GM23248 (cell line): ENCODE data around the gene CMSS1. TPM values are rescaled to one million over a fixed set of nuclear protein-coding genes. Genes with fewer than 3 reads are reported as not detected.

Experiments
- DNase-seq: peaks from one replicate; pipeline ENCODE4 v3.0.0-alpha.2; 2015
- H2AFZ ChIP-seq: fragments of 200-600 bp; sonication (generic); 2 replicates; pipeline ENCODE4 v1.6.1; 2016; ENCODE audit warnings: antibody characterized with exemption
- H3F3A ChIP-seq: fragments of 200-600 bp; sonication (generic); 2 replicates; pipeline ENCODE4 v1.6.1; 2016; ENCODE audit warnings: mild to moderate bottlenecking, antibody characterized with exemption, mixed run types; ENCODE audit not compliant: insufficient read depth
- H3K27ac ChIP-seq: fragments of 200-600 bp; sonication (generic); 2 replicates; pipeline ENCODE4 v1.5.1; 2016; ENCODE audit warnings: mild to moderate bottlenecking
- H3K27me3 ChIP-seq: fragments of 200-600 bp; sonication (generic); replicated peaks from 2 replicates; pipeline ENCODE4 v1.6.1; 2016; ENCODE audit warnings: mild to moderate bottlenecking; ENCODE audit not compliant: insufficient read depth
- H3K36me3 ChIP-seq: fragments of 200-600 bp; sonication (generic); 2 replicates; pipeline ENCODE4 v1.6.1; 2016; ENCODE audit warnings: low read depth, mild to moderate bottlenecking
- H3K4me1 ChIP-seq: fragments of 200-600 bp; sonication (generic); 2 replicates; pipeline ENCODE4 v1.6.1; 2016; ENCODE audit warnings: mild to moderate bottlenecking; ENCODE audit not compliant: insufficient read depth
- H3K4me2 ChIP-seq: fragments of 200-600 bp; sonication (generic); one replicate; pipeline ENCODE4 v1.6.1; 2016; ENCODE audit warnings: mild to moderate bottlenecking; ENCODE audit not compliant: unreplicated experiment
- H3K4me3 ChIP-seq: fragments of 200-600 bp; sonication (generic); 2 replicates; pipeline ENCODE4 v1.5.1; 2016; ENCODE audit warnings: mild to moderate bottlenecking
- H3K79me2 ChIP-seq: fragments of 200-600 bp; sonication (generic); 2 replicates; pipeline ENCODE4 v1.6.1; 2016; ENCODE audit warnings: mild to moderate bottlenecking; ENCODE audit not compliant: insufficient read depth
- H3K9ac ChIP-seq: fragments of 200-600 bp; sonication (generic); 2 replicates; pipeline ENCODE4 v1.6.1; 2016; ENCODE audit warnings: mild to moderate bottlenecking
- H3K9me2 ChIP-seq: fragments of 200-600 bp; sonication (generic); 2 replicates; pipeline ENCODE4 v1.6.1; 2016; ENCODE audit warnings: mixed run types, mild to moderate bottlenecking, moderate library complexity; ENCODE audit not compliant: insufficient read depth
- H3K9me3 ChIP-seq: fragments of 200-600 bp; sonication (generic); one replicate; pipeline ENCODE4 v1.6.1; 2017; ENCODE audit warnings: low read depth
- H4K20me1 ChIP-seq: fragments of 200-600 bp; sonication (generic); 2 replicates; pipeline ENCODE4 v1.6.0; 2016; ENCODE audit not compliant: insufficient read depth
- EZH2 ChIP-seq: fragments of 200-600 bp; sonication (generic); IDR thresholded peaks from 2 replicates; pipeline ENCODE4 v1.6.1; 2018; ENCODE audit warnings: antibody characterized with exemption, mild to moderate bottlenecking; ENCODE audit not compliant: insufficient read depth, poor library complexity, severe bottlenecking
- EZH2phosphoT487 ChIP-seq: fragments of 200-600 bp; sonication (generic); IDR thresholded peaks from 2 replicates; pipeline ENCODE4 v1.6.1; 2018; ENCODE audit warnings: antibody characterized with exemption, moderate library complexity, mild to moderate bottlenecking, low read depth; ENCODE audit not compliant: insufficient read depth
- WGBS, 2 experiments: methylation state at CpG; one replicate each; pipeline ENCODE4 v1.1.6; 2015 to 2017; ENCODE audit warnings: low lambda C conversion rate in 2 of 2, low coverage in 1 of 2; ENCODE audit errors: missing lambda C conversion rate in 2 of 2; 5-methylcytosine and 5-hydroxymethylcytosine counted together
- in situ Hi-C: fragments of 300-500 bp; cut with MboI; formaldehyde crosslinking; loops from 2 replicates; pipeline ENCODE4 v1.15.0; 2020
- polyA plus RNA-seq: library from polyadenylated mRNA; unstranded; fragments of >200 nt; fragmentation: Nextera tagmentation; extraction: Ambion mirVana; gene quantifications from 2 replicates; pipeline ENCODE4 v1.2.1, GENCODE V29; 2016
- total RNA-seq: library from RNA; depleted of rRNA; stranded (reverse); fragments of >200 nt; shearing (Covaris generic); gene quantifications from 2 replicates; pipeline ENCODE4 v1.2.3, GENCODE V29; 2014

The CMSS1 gene
- total and polyA plus RNA-seq, 2 experiments from 2014 or later: 17.2 to 26.6 TPM

DNA sequence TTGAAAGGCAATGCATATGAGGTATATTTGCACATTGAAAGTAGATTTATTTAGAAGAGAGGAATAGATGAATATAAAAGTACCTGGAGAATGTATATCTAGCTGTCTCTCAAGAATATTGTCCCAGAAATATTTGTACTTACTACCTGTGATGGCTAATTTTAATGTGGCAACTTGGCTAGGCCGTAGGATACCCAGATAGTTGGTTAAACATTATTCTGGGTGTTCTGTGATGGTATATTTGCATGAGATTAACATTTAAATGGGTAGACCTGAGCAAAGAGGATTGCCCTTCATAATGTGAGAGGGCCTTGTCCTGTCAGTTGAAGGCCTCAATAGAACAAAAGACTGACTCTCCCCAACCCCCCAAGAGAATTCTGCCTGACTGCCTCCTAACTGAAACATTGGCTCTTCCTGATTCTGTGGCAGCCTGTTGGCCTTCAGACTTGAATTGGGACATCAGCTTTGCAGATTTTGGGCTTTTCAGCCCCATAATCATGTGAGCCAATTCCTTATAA is 366.0 kb downstream of the CMSS1 start:
- no peak overlapping the region for H2AFZ ChIP-seq
- H3K27me3 ChIP-seq: no peaks in the 10 kb centered on the region
- TF ChIP-seq EZH2: no peak
- 96 to 100% methylated on average over 1 of the region's 1 CpG for WGBS, 2 experiments
- no peak overlapping the region for H3K9ac ChIP-seq
- no peak overlapping the region for H3K4me3 ChIP-seq
- in situ Hi-C loops: no loop called here
- peaks cover 4% of the 10 kb centered on the region; the same call in 1 of the 2 replicates for H3F3A ChIP-seq
- DNase-seq: no peak
- H3K4me2 ChIP-seq: no peak overlapping the region
- H3K36me3 ChIP-seq: no peaks in the 10 kb centered on the region
- no peaks in the 10 kb centered on the region for H4K20me1 ChIP-seq
- no peaks in the 10 kb centered on the region for H3K9me3 ChIP-seq
- H3K4me1 ChIP-seq: peaks cover 12% of the 10 kb centered on the region
- no peaks in the 10 kb centered on the region for H3K79me2 ChIP-seq
- no peaks in the 10 kb centered on the region for H3K9me2 ChIP-seq
- H3K27ac ChIP-seq: no peak overlapping the region

- H3K27ac ChIP-seq: no peak overlapping the region
- peak; percentile 32 for DNase-seq
- peak overlapping the region; percentile 5 for H3K4me2 ChIP-seq
Measured at GRCh38 chr3:100184948-100185570, 367.4 kb downstream of the CMSS1 start.

GRCh38 chr3:100185847-100186246 is 368.2 kb downstream of the CMSS1 start:
- no peaks in the 10 kb centered on the region for H3K36me3 ChIP-seq
- H3K9me2 ChIP-seq: no peaks in the 10 kb centered on the region
- no peak overlapping the region for H3K27ac ChIP-seq
- H2AFZ ChIP-seq: peak overlapping the region; percentile 8; the same call in 1 of the 2 replicates
- in situ Hi-C loops: no loop called here
- H3K4me3 ChIP-seq: no peak overlapping the region
- H3K27me3 ChIP-seq: no peaks in the 10 kb centered on the region
- 57 to 60% methylated on average over 4 to 5 of the region's 5 CpGs for WGBS, 2 experiments
- no peak overlapping the region for H3K4me2 ChIP-seq
- DNase-seq: peak; percentile 30
- no peaks in the 10 kb centered on the region for H4K20me1 ChIP-seq
- no peaks in the 10 kb centered on the region for H3K9me3 ChIP-seq
- no peaks in the 10 kb centered on the region for H3K79me2 ChIP-seq
- no peak overlapping the region for H3K9ac ChIP-seq
- H3F3A ChIP-seq: peaks cover 4% of the 10 kb centered on the region; the same call in 1 of the 2 replicates
- TF ChIP-seq EZH2phosphoT487 (no peak), EZH2 (no peak)
- peaks cover 12% of the 10 kb centered on the region for H3K4me1 ChIP-seq

More at GRCh38 chr3:100184948-100185570, 367.4 kb downstream of the CMSS1 start:
- H4K20me1 ChIP-seq: no peaks in the 10 kb centered on the region
- peaks cover 12% of the 10 kb centered on the region for H3K4me1 ChIP-seq
- no peaks in the 10 kb centered on the region for H3K79me2 ChIP-seq
- no peak overlapping the region for H3K4me3 ChIP-seq
- H2AFZ ChIP-seq: peak overlapping the region; percentile 8; the same call in 1 of the 2 replicates
- in situ Hi-C loops: no loop called here
- no peaks in the 10 kb centered on the region for H3K27me3 ChIP-seq
- TF ChIP-seq EZH2: no peak
- no peak for TF ChIP-seq EZH2phosphoT487
- no peaks in the 10 kb centered on the region for H3K9me2 ChIP-seq
- peaks cover 4% of the 10 kb centered on the region; the same call in 1 of the 2 replicates for H3F3A ChIP-seq
- WGBS, 2 experiments: 5 to 12% methylated on average over 2 of the region's 2 CpGs
- H3K9ac ChIP-seq: no peak overlapping the region
- H3K9me3 ChIP-seq: no peaks in the 10 kb centered on the region
- H3K36me3 ChIP-seq: no peaks in the 10 kb centered on the region

DNA sequence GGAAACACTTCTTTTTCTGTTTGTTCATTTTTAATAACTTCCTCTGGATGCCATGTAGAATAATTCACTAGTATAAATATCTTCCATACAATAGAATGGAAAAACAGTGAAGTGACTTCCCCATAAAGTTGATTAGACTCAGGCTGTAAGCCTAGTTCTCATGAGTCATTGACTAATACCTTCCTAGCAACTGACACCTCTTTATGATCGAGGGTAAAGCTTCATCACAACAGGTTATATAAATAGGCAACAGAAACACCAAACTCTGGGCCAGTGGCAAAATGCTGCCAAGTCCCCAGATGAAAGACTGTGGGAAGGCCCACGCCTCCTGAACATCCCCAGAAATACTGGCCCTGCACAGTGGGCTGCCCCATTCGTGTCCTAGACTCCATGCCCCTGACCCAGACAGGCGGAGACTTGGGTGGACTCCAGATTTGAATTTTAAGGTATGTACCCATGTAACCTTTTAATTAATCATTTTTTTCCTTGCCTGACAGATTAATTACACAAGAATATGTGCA is 371.8 kb downstream of the CMSS1 start:
- H3K9me3 ChIP-seq: no peaks in the 10 kb centered on the region
- DNase-seq: no peak
- in situ Hi-C loops: no loop called here
- no peak overlapping the region for H3K4me2 ChIP-seq
- no peaks in the 10 kb centered on the region for H3K9me2 ChIP-seq
- 85% methylated on average over 4 of the region's 4 CpGs for WGBS, 2 experiments
- H3K4me1 ChIP-seq: peaks cover 10% of the 10 kb centered on the region
- H3K9ac ChIP-seq: no peak overlapping the region
- no peaks in the 10 kb centered on the region for H3K79me2 ChIP-seq
- no peak overlapping the region for H2AFZ ChIP-seq
- H3K27me3 ChIP-seq: no peaks in the 10 kb centered on the region
- H4K20me1 ChIP-seq: no peaks in the 10 kb centered on the region
- no peak for TF ChIP-seq EZH2phosphoT487
- TF ChIP-seq EZH2: no peak
- peaks cover 4% of the 10 kb centered on the region; the same call in 1 of the 2 replicates for H3F3A ChIP-seq
- no peak overlapping the region for H3K4me3 ChIP-seq
- no peak overlapping the region for H3K27ac ChIP-seq
- H3K36me3 ChIP-seq: no peaks in the 10 kb centered on the region
